Stromal cell of bone marrow (primary cell): ENCODE results near the gene CHST7.

Experiments
- DNase-seq: peaks from one replicate; pipeline ENCODE4 v3.0.0-alpha.2; 2012; ENCODE audit warnings: low read depth

The CHST7 gene

GRCh38 chrX:46607916-46608315 lies 34.4 kb downstream of the CHST7 start:
- no peak for DNase-seq

GRCh38 chrX:46610070-46610658 lies 36.6 kb downstream of the CHST7 start:
- DNase-seq: no peak

- no peak for DNase-seq
These were observed 38.2 kb downstream of the CHST7 start for GRCh38 chrX:46611658-46612362.

- DNase-seq: no peak
These were observed 44.3 kb downstream of the CHST7 start for GRCh38 chrX:46617906-46618305.

GRCh38 chrX:46618947-46619346 lies 45.4 kb downstream of the CHST7 start:
- no peak for DNase-seq

- DNase-seq: no peak
These were observed 46.9 kb downstream of the CHST7 start for GRCh38 chrX:46620505-46620904.

- DNase-seq: no peak
These were observed 48.0 kb downstream of the CHST7 start for GRCh38 chrX:46621572-46621971.

- DNase-seq: no peak
These were observed 50.7 kb downstream of the CHST7 start for GRCh38 chrX:46624090-46624786.

- DNase-seq: no peak
These were observed 53.0 kb downstream of the CHST7 start for GRCh38 chrX:46626566-46626965.

- DNase-seq: no peak
These were observed 53.5 kb downstream of the CHST7 start for GRCh38 chrX:46627062-46627461.

GRCh38 chrX:46627711-46628419 lies 54.3 kb downstream of the CHST7 start:
- DNase-seq: no peak

GRCh38 chrX:46628460-46629371 lies 55.2 kb downstream of the CHST7 start:
- DNase-seq: peak; percentile 58

GRCh38 chrX:46630141-46630540 lies 56.6 kb downstream of the CHST7 start:
- DNase-seq: no peak

GRCh38 chrX:46634577-46634976 lies 61.0 kb downstream of the CHST7 start:
- no peak for DNase-seq

GRCh38 chrX:46635186-46635585 lies 61.6 kb downstream of the CHST7 start:
- DNase-seq: no peak

- DNase-seq: no peak
These were observed 62.7 kb downstream of the CHST7 start for GRCh38 chrX:46636223-46636622.

- DNase-seq: no peak
These were observed 64.4 kb downstream of the CHST7 start for GRCh38 chrX:46637938-46638337.

- no peak for DNase-seq
These were observed 68.6 kb downstream of the CHST7 start for GRCh38 chrX:46642145-46642544.

- no peak for DNase-seq
These were observed 70.1 kb downstream of the CHST7 start for GRCh38 chrX:46643636-46644035.

- DNase-seq: no peak
These were observed 72.0 kb downstream of the CHST7 start for GRCh38 chrX:46645614-46646013.

GRCh38 chrX:46647251-46647650 lies 73.7 kb downstream of the CHST7 start:
- no peak for DNase-seq
